ENCODE measurements around the gene RAI1.
"Not testable (repeated sequence)": the region's sequence is repeated elsewhere in the genome, so short reads cannot be mapped to it uniquely, and the experiment has no call there.

The RAI1 gene

GRCh38 chr17:17806035-17806434 is 124.8 kb downstream of the RAI1 start:
- no peak for DNase-seq

- DNase-seq = no peak
Measured at GRCh38 chr17:17806611-17807274, 125.5 kb downstream of the RAI1 start.

DNA sequence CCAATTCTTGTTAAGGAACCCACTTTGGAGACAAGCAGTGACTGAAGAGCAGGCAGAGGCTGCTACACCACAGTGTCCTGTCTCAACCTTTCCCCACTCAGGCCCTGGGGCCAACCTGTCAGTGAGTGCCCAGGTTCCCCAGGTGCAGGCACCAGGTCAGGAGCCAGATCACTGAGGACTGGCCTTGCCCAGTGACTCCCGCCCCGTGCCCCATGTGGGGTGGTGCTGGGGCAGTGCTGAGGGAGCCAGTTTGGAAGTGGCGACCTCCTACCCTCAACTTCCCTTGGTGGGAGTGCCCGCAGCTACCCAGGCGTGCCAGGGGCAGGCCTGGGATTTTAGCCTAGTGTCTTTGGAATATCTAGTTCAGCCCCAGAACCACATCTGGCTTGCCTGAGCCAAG is 126.2 kb downstream of the RAI1 start:
- no peak for DNase-seq

GRCh38 chr17:17808200-17808599 is 126.9 kb downstream of the RAI1 start:
- DNase-seq = not testable (repeated sequence)

- no peak for DNase-seq
Measured at GRCh38 chr17:17808706-17809432, 127.6 kb downstream of the RAI1 start.

DNA sequence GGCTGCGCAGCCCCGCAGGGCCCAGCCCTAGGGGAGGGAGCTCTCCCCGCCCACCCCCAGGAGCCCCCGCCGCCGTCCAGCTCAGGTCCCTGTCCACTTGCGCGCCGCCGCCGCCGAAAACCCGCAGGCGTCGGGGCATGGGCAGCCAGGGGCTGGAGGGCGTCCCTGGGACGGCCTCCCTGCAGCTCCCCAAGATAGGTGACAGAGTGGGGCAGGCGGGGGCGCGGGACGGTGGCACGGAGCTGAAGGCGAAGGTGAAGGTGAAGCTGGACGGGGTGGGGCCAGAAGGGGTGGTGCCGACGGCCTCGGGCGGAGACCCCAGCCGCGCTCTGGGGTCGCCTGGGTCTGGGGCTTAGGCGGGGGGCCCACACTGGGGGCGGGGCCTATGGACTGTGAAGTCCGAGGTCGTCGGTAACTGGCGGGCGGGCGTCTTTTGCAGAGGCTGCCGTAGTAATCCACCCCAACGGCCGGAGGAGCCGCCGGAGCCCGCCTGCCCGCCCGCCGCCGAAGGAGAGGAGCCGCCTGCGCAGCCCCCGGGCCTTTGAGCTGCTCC is 128.3 kb downstream of the RAI1 start:
- DNase-seq = no peak

DNA sequence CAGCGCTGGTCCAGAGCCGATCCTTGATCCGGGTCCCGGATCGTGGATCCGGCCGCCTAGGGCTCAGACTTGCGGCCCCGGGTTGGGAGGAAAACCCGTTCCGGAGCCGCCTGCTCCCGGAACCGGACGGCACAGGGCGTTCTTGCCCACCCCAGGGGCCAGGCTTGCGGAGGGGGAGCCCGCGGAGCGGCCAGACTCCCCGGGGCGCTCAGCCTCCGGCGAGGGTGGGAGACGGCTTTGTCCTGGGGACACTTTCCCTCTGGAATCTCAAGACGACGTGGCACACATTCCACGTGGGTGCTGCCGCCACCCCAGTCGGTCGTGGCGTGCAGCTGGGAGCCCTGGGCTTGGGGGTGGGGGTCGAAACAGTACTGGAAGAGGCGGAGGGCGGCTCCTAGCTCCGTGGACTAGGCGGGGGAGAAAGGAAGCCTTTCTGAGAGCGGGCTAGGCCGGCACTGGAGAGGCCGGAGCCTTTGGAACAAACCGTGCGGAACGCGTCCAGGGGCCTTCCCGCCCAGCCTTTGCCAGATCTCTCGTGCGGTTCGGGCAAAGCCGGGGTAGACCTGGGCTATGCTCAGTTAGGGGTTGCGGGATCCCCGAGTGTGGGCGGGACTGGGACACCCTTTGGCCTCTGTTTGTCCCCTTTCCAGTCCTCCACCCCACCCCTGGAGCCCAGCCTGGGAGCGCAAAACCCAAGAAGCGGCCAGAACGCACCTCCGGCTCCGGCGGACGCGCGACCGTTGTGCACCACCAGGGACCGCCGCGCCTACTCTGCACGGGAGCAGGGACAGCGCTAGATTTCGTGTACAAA is 129.0 kb downstream of the RAI1 start:
- no peak for DNase-seq

GRCh38 chr17:17810895-17811248 is 129.6 kb downstream of the RAI1 start:
- no peak for DNase-seq

GRCh38 chr17:17811381-17812210 is 130.3 kb downstream of the RAI1 start:
- DNase-seq = no peak

DNA sequence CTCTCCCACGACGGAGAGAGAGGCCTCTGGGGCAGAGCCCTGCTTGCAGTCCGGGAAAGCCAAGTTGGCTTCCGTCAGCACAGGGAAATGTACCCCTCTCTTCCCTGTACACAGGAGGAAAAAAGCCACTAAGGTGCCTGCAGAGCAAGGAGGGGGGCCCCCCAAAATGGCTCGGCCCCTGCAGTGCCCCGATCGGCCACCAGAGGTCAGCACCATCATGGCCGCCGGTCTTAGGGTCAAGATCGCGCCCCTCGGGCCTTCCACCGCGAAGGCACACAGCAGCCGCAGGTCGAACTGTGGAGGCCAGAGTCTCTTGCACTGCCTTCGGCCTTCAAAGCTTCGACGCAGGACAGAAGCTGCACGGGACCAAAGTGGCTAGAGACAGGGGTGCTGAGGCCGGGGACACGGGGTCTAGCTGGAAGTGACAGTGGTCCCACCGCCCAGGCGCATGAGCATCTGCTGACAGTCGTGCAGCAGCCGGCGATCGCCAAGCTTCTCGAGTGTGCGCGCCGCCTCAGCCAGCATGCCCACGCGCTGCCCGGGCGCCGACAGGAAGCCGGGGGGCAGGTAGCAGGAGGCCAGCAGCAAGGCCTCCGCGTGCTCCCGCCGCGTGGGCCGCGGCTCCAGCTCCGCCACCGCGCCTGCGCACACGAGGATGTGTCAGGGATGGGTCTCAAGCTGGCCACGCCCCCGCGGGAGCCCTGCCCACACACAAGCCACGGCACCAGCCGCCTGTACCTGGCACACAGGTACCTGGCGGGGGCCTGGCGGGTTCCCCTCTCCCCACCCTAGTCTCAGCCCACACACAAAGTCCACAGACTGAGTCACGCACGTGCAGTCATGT is 131.2 kb downstream of the RAI1 start:
- peak; percentile 68 to 72 for DNase-seq

DNA sequence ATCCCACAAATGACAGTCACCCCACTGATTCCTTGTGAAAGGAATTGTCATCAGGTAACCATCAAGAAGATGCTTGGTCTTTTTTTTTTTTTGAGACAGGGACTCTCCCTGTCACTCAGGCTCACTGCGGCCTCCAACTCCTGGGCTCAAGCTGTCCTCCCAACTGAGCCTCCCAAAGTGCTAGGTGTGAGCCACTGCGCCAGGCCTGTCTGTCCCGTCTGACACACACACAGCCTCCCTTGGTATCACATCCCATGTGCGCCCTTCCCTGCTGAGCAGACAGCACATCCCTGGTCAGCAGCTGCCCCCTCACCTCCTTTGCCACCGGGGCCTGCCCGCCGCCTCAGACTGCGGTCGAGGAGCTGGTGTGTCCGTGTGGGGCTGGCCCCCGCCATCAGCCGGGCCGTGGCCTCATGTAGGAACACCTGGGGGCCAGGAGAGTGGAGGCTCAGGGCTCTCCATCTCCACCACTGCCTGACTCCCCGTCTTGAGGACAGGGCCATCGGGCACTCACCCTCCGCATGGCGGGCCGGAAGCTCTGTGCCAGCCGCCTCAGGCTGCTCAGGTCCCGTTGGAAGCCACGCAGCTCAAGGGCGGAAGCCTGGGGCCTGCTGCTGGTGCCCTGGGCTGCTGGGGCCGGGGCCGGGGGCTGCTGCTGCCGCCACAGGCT is 131.9 kb downstream of the RAI1 start:
- no peak for DNase-seq

GRCh38 chr17:17813725-17814095 is 132.5 kb downstream of the RAI1 start:
- DNase-seq = no peak

- no peak for DNase-seq
Measured at GRCh38 chr17:17814162-17815061, 133.2 kb downstream of the RAI1 start.

DNA sequence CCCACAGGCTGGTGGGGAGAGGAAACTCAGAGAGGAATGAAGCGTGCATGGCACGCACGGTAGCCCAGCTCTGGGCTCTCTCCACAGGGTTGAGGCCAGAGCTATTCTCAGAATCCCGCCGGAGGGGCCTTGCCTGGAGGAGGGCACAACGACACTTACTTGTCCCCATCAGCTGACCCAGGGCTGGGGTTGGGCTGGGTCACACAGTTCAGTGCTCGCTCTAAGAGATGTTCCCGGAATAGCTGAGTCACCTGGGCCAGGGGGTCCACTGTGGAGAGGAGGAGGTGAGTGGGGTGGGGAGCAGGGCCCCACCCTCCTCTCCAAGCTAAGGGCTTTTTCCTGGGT is 133.8 kb downstream of the RAI1 start:
- no peak for DNase-seq

DNA sequence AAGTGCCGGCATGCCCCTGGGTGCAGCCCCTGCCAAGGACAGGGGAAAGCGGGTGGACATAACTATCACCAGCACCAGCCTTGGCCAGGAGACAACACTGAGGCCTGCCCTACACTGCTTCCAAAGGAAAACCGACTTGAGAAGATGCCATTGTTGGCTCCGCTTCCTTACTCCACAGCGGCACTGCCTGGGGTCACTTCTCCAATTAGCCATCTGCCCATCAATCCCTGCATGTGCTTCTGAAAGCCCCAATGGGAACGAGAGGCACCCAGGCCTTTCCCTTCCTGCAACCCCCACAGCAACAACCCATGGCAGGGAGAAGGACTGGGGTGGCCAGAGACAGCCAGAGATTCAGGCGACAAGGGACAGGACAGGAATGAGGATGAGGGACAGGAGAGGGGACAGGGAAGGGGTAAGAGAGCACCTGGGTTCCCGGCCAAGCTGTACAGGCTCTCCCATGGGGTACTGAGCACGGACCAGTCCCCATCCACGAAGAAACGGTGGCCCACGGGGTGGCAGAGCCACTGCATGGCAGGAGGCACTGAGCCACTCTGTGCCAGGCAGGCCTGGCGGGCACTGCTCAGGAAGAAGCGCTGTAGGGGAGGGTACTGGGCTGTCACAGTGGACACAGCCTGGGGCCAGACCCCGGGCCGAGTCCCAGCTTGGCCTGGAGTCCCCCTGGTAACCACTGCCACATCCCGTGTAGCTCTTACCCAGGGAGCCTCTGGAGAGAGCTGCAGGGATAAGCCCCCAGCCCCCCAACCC is 134.4 kb downstream of the RAI1 start:
- no peak for DNase-seq

DNA sequence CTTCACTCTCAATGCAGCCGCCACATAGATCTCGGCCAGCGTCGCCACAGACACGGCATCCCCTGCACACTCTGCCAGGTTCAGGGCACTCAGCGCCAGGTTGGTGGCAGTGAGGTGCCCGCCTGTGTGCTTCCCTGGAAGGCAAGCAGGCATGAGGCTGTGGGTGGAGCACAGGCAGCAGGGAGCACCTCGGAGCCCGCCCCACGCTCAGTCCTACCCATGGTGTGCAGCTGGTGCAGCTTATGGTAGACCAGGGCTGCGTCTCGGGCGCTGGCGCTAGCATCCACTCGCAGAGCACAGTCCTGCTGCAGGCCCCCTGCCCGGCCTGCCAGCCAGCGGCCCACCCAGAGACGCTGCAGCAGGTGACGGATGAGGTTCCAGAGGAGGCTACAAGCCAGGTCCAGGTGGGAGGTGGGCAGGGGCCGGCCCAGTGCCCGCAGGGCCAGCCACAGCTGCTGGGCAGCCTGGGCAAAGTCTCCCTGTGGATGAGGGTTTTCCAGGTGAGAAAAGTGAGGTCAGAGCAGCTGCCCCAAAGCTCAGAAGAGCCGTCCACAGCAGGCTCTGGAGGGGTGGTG is 135.1 kb downstream of the RAI1 start:
- no peak for DNase-seq

- no peak for DNase-seq
Measured at GRCh38 chr17:17816831-17817551, 135.7 kb downstream of the RAI1 start.

DNA sequence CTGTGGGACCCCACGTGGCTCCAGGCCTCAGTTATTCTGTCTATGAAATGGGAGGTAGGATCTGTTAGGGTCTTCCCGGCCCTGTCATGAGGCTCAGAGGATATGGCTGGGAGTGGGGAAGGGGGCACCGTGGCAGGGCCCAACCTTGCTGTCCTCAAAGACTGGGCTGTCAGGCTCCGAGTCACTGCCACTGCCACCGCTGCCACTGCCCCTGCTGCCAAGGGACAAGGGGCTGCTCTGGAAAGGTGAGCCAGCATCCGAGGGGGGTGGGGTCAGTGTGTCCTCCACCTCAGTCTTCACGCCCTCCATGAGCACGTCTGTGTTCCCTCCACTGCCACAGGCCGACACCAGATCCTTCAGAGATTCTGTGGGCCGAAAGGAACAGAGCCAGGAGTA is 136.3 kb downstream of the RAI1 start:
- no peak for DNase-seq

Data from CD4-positive, alpha-beta T cell treated with Interleukin-4 for 1 hour (primary cell).